Hepatocyte (in vitro differentiated cells): ENCODE data around the gene EFCAB9. TPM values are rescaled to one million over a fixed set of nuclear protein-coding genes. Genes with fewer than 3 reads are reported as not detected.
"Not testable (repeated sequence)": the region's sequence is repeated elsewhere in the genome, so short reads cannot be mapped to it uniquely, and the experiment has no call there.

Experiments used
- DNase-seq: peaks from one replicate; pipeline ENCODE4 v3.0.0-alpha.2; 2016; ENCODE audit warnings: low spot score
- H2AFZ ChIP-seq: fragments of 200-600 bp; sonication (generic); 2 replicates; pipeline ENCODE4 v1.6.0; 2016; ENCODE audit warnings: antibody characterized with exemption, mild to moderate bottlenecking
- H3K27ac ChIP-seq: fragments of 200-600 bp; sonication (generic); 2 replicates; pipeline ENCODE4 v1.5.1; 2016; ENCODE audit warnings: mild to moderate bottlenecking
- H3K27me3 ChIP-seq: fragments of 200-600 bp; sonication (generic); 2 replicates; pipeline ENCODE4 v1.6.1; 2016
- H3K36me3 ChIP-seq: fragments of 200-600 bp; sonication (generic); replicated peaks from 2 replicates; pipeline ENCODE4 v1.5.1; 2016; ENCODE audit warnings: low read depth; ENCODE audit not compliant: insufficient read depth
- H3K4me1 ChIP-seq: fragments of 200-600 bp; sonication (generic); 2 replicates; pipeline ENCODE4 v1.5.1; 2016; ENCODE audit warnings: mild to moderate bottlenecking, moderate library complexity; ENCODE audit not compliant: insufficient read depth
- H3K4me2 ChIP-seq: fragments of 200-600 bp; sonication (generic); 2 replicates; pipeline ENCODE4 v1.6.0; 2016
- H3K4me3 ChIP-seq: fragments of 200-600 bp; sonication (generic); 2 replicates; pipeline ENCODE4 v1.5.1; 2016; ENCODE audit warnings: mild to moderate bottlenecking
- H3K79me2 ChIP-seq: fragments of 200-600 bp; sonication (generic); 2 replicates; pipeline ENCODE4 v1.6.0; 2017; ENCODE audit warnings: mild to moderate bottlenecking
- H3K9me2 ChIP-seq: fragments of 200-600 bp; sonication (generic); replicated peaks from 2 replicates; pipeline ENCODE4 v1.6.0; 2017; ENCODE audit warnings: mild to moderate bottlenecking; ENCODE audit not compliant: insufficient read depth
- H3K9me3 ChIP-seq: fragments of 200-600 bp; sonication (generic); 2 replicates; pipeline ENCODE4 v1.5.1; 2016; ENCODE audit warnings: low read depth, mild to moderate bottlenecking
- H4K20me1 ChIP-seq: fragments of 200-600 bp; sonication (generic); 2 replicates; pipeline ENCODE4 v1.6.0; 2016; ENCODE audit warnings: mild to moderate bottlenecking; ENCODE audit not compliant: insufficient read depth, poor library complexity, severe bottlenecking
- CTCF ChIP-seq: fragments of 200-600 bp; sonication (generic); IDR thresholded peaks from 2 replicates; pipeline ENCODE4 v1.5.1; 2016; ENCODE audit warnings: antibody characterized with exemption, mild to moderate bottlenecking; ENCODE audit not compliant: poor library complexity
- EZH2 ChIP-seq: fragments of 200-600 bp; sonication (generic); IDR thresholded peaks from 2 replicates; pipeline ENCODE4 v1.6.1; 2016; ENCODE audit warnings: antibody characterized with exemption, mild to moderate bottlenecking, borderline replicate concordance
- EZH2phosphoT487 ChIP-seq: fragments of 200-600 bp; sonication (generic); IDR thresholded peaks from one replicate; pipeline ENCODE4 v1.6.1; 2018; ENCODE audit warnings: antibody characterized with exemption, mild to moderate bottlenecking, low read depth, moderate library complexity; ENCODE audit not compliant: unreplicated experiment, severe bottlenecking
- WGBS: methylation state at CpG from one replicate; pipeline ENCODE4 v1.1.6; 2016; ENCODE audit warnings: low lambda C conversion rate; ENCODE audit errors: missing lambda C conversion rate; 5-methylcytosine and 5-hydroxymethylcytosine counted together
- polyA plus RNA-seq: library from polyadenylated mRNA; unstranded; fragments of >200 nt; fragmentation: Nextera tagmentation; extraction: Ambion mirVana; gene quantifications from 2 replicates; pipeline ENCODE4 v1.2.1, GENCODE V29; 2016
- total RNA-seq: library from RNA; depleted of rRNA; stranded (reverse); fragments of >200 nt; gene quantifications from 2 replicates; pipeline ENCODE4 v1.2.3, GENCODE V29; 2014

The EFCAB9 gene
- total and polyA plus RNA-seq, 2 experiments from 2014 or later: not detected

- 94% methylated on average over 10 of the region's 10 CpGs for WGBS
- Histone ChIP-seq H3K9me3 (no peaks in the 10 kb centered on the region), H4K20me1 (no peaks in the 10 kb centered on the region), H3K4me3 (no peak overlapping the region), H3K9me2 (no peaks in the 10 kb centered on the region), H3K4me2 (no peak overlapping the region), H3K4me1 (no peaks in the 10 kb centered on the region), H3K27ac (no peak overlapping the region), H2AFZ (no peak overlapping the region), H3K27me3 (no peaks in the 10 kb centered on the region), H3K36me3 (no peaks in the 10 kb centered on the region), H3K79me2 (no peaks in the 10 kb centered on the region)
- TF ChIP-seq EZH2phosphoT487 (no peak), CTCF (no peak), EZH2 (no peak)
- no peak for DNase-seq
Observed at GRCh38 chr5:172199446-172199845, 5.5 kb downstream of the EFCAB9 start.

GRCh38 chr5:172200476-172200875 is 6.5 kb downstream of the EFCAB9 start:
- DNase-seq: no peak
- Histone ChIP-seq H3K79me2 (no peaks in the 10 kb centered on the region), H3K4me2 (no peak overlapping the region), H3K36me3 (no peaks in the 10 kb centered on the region), H3K9me2 (no peaks in the 10 kb centered on the region), H3K27me3 (no peaks in the 10 kb centered on the region), H3K9me3 (no peaks in the 10 kb centered on the region), H2AFZ (no peak overlapping the region), H3K4me1 (no peaks in the 10 kb centered on the region), H3K4me3 (no peak overlapping the region), H4K20me1 (no peaks in the 10 kb centered on the region), H3K27ac (no peak overlapping the region)
- no peak for TF ChIP-seq EZH2phosphoT487
- TF ChIP-seq CTCF: no peak
- TF ChIP-seq EZH2: no peak
- 97% methylated on average over 6 of the region's 6 CpGs for WGBS

- not testable (repeated sequence) for H3K79me2 ChIP-seq, H4K20me1 ChIP-seq, H3K4me3 ChIP-seq, H3K36me3 ChIP-seq, H2AFZ ChIP-seq, H3K4me2 ChIP-seq, DNase-seq, H3K9me3 ChIP-seq, H3K4me1 ChIP-seq, H3K27me3 ChIP-seq, H3K27ac ChIP-seq, H3K9me2 ChIP-seq
- 99% methylated on average over 11 of the region's 11 CpGs for WGBS
Observed at GRCh38 chr5:172205984-172206383, 12.0 kb downstream of the EFCAB9 start.

GRCh38 chr5:172207511-172207910 is 13.5 kb downstream of the EFCAB9 start:
- 96% methylated on average over 3 of the region's 3 CpGs for WGBS
- Histone ChIP-seq H3K79me2 (no peaks in the 10 kb centered on the region), H3K9me2 (no peaks in the 10 kb centered on the region), H3K27ac (no peak overlapping the region), H2AFZ (no peak overlapping the region), H3K27me3 (no peaks in the 10 kb centered on the region), H3K4me3 (no peak overlapping the region), H3K36me3 (no peaks in the 10 kb centered on the region), H3K4me1 (no peaks in the 10 kb centered on the region), H3K4me2 (no peak overlapping the region), H4K20me1 (no peaks in the 10 kb centered on the region), H3K9me3 (no peaks in the 10 kb centered on the region)
- no peak for TF ChIP-seq EZH2phosphoT487
- TF ChIP-seq EZH2: no peak
- no peak for TF ChIP-seq CTCF
- DNase-seq: no peak
